Endothelial cell of umbilical vein (primary cell): ENCODE results near the gene TWIST2. TPM values are rescaled to one million over a fixed set of nuclear protein-coding genes. Genes with fewer than 3 reads are reported as not detected.

ENCODE experiments used
- BruUV-seq: library from RNA; stranded (reverse); fragments of 400-500 nt; replicated peaks from 2 replicates; lab custom pipeline; 2021; lab: Mats Ljungman, UMichigan
- CTCF ChIA-PET: fragments of 300-600, 350-600 bp; sonication (Branson Sonifier 250); formaldehyde crosslinking; loops from one replicate; lab custom pipeline; 2021; ENCODE audit warnings: antibody characterized with exemption, inconsistent platforms; lab: Charles Lee
- POLR2A ChIA-PET: fragments of 300-600, 350-600 bp; sonication (Branson Sonifier 250); formaldehyde crosslinking; loops from one replicate; lab custom pipeline; 2021; ENCODE audit warnings: antibody characterized with exemption, inconsistent platforms; lab: Charles Lee
- DNase-seq: peaks from one replicate; pipeline ENCODE4 v3.0.0-alpha.2; 2011; ENCODE audit warnings: low read depth, low spot score
- FAIRE-seq: peaks from 2 replicates; lab custom pipeline; 2011; peaks lifted over from hg19 to GRCh38; lab: Jason Lieb, UNC
- H2AFZ ChIP-seq: 2 replicates; pipeline ENCODE4 v1.6.0; 2012; ENCODE audit warnings: low read depth, low read length, control low read depth, inconsistent platforms
- H3K27ac ChIP-seq: 2 replicates; pipeline ENCODE4 v1.5.1; 2011; ENCODE audit warnings: low read depth, mild to moderate bottlenecking, control low read depth, low read length, moderate library complexity; ENCODE audit not compliant: insufficient read depth
- H3K27me3 ChIP-seq, 2 experiments: 2 replicates each; pipeline versions ENCODE4 v1.6.0 to v1.6.1; 2011; ENCODE audit warnings: low read length in 2 of 2, mixed read lengths in 1 of 2; ENCODE audit not compliant: control insufficient read depth in 2 of 2, insufficient read depth in 2 of 2
- H3K36me3 ChIP-seq, 2 experiments: 2 replicates in 1 of 2; 3 replicates in 1 of 2; pipeline ENCODE4 v1.5.1; 2011; ENCODE audit warnings: low read length in 2 of 2, mild to moderate bottlenecking in 1 of 2, moderate library complexity in 1 of 2; ENCODE audit not compliant: control insufficient read depth in 2 of 2, insufficient read depth in 2 of 2; ENCODE audit errors: extremely low read depth in 1 of 2
- H3K4me1 ChIP-seq: 3 replicates; pipeline ENCODE4 v1.5.1; 2011; ENCODE audit warnings: mild to moderate bottlenecking, low read length; ENCODE audit not compliant: control insufficient read depth, insufficient read depth; ENCODE audit errors: extremely low read depth
- H3K4me2 ChIP-seq: 2 replicates; pipeline ENCODE4 v1.6.1; 2011; ENCODE audit warnings: low read length, control low read depth, mixed read lengths; ENCODE audit not compliant: insufficient read depth
- H3K4me3 ChIP-seq, 3 experiments: fragments of 200-600 bp in 1 of 3; sonication (generic), shearing (Covaris generic) in 1 of 3; replicated peaks in 1 of 3; 2 replicates each; pipeline ENCODE4 v1.5.1; 2011 to 2016; ENCODE audit warnings: control low read depth in 3 of 3, low read length in 3 of 3, mild to moderate bottlenecking in 2 of 3, inconsistent platforms in 1 of 3, low read depth in 1 of 3, moderate library complexity in 1 of 3; ENCODE audit not compliant: insufficient read depth in 1 of 3
- H3K79me2 ChIP-seq: 2 replicates; pipeline ENCODE4 v1.6.0; 2012; ENCODE audit warnings: low read length, inconsistent platforms; ENCODE audit not compliant: control insufficient read depth, insufficient read depth
- H3K9ac ChIP-seq: replicated peaks from 2 replicates; pipeline ENCODE3; 2011; ENCODE audit warnings: low read length, control low read depth; ENCODE audit not compliant: insufficient read depth; ENCODE audit errors: extremely low read depth
- H3K9me1 ChIP-seq: replicated peaks from 3 replicates; pipeline ENCODE4 v1.6.0; 2011; ENCODE audit warnings: mild to moderate bottlenecking, low read length; ENCODE audit not compliant: control insufficient read depth, insufficient read depth; ENCODE audit errors: extremely low read depth
- H3K9me3 ChIP-seq: replicated peaks from 2 replicates; pipeline ENCODE4 v1.5.1; 2012; ENCODE audit warnings: low read length, inconsistent platforms; ENCODE audit not compliant: control insufficient read depth, insufficient read depth
- H4K20me1 ChIP-seq: replicated peaks from 2 replicates; pipeline ENCODE3; 2011; ENCODE audit warnings: mild to moderate bottlenecking, low read length; ENCODE audit not compliant: control insufficient read depth, insufficient read depth; ENCODE audit errors: extremely low read depth
- EZH2 ChIP-seq: IDR thresholded peaks from 2 replicates; pipeline ENCODE4 v1.6.1; 2012; ENCODE audit warnings: borderline replicate concordance, low read depth, mild to moderate bottlenecking, moderate library complexity, low read length, inconsistent platforms; ENCODE audit not compliant: severe bottlenecking
- FOS ChIP-seq: IDR thresholded peaks from 2 replicates; pipeline ENCODE4 v1.6.1; 2011; ENCODE audit warnings: mild to moderate bottlenecking, low read length, moderate library complexity, borderline replicate concordance; ENCODE audit not compliant: insufficient read depth
- GATA2 ChIP-seq: IDR thresholded peaks from 2 replicates; pipeline ENCODE4 v1.7.0; 2011; ENCODE audit warnings: low read depth, mild to moderate bottlenecking, moderate library complexity, mixed read lengths, low read length; ENCODE audit not compliant: insufficient read length, insufficient read depth
- JUN ChIP-seq: IDR thresholded peaks from 2 replicates; pipeline ENCODE4 v1.6.1; 2011; ENCODE audit warnings: borderline replicate concordance, low read depth; ENCODE audit not compliant: insufficient read length, insufficient read depth
- MYC ChIP-seq: IDR thresholded peaks from one replicate; pipeline ENCODE4 v1.6.1; 2011; ENCODE audit warnings: mild to moderate bottlenecking, low read depth, low read length
- POLR2A ChIP-seq: IDR thresholded peaks from 2 replicates; pipeline ENCODE4 v1.6.1; 2012; ENCODE audit warnings: low read depth, mild to moderate bottlenecking, control low read depth, low read length
- POLR2AphosphoS5 ChIP-seq: IDR thresholded peaks from 2 replicates; pipeline ENCODE4 v1.6.1; 2012; ENCODE audit warnings: low read depth, mild to moderate bottlenecking, control low read depth, low read length, moderate library complexity; ENCODE audit not compliant: insufficient read depth
- dilution Hi-C: fragments of 300-500 bp; cut with MboI; formaldehyde crosslinking; loops from one replicate; pipeline ENCODE4 v1.15.0; 2019; ENCODE audit warnings: low sequenced_read_pairs; ENCODE audit not compliant: extremely low pct_ligation_motif_present
- intact Hi-C: fragments of 100-400 bp; cut with micrococcal nuclease; formaldehyde crosslinking; loops from one replicate; pipeline ENCODE4 v1.10.0; 2022
- polyA plus RNA-seq, 4 experiments: library from polyadenylated mRNA; depleted of rRNA in 3 of 4; stranded (reverse) in 3 of 4; unstranded in 1 of 4; fragments of >200 nt; gene quantifications; 2 replicates each; pipeline versions ENCODE4 v1.2.1 to v1.2.3, GENCODE V29; 2011 to 2012; ENCODE audit warnings: missing spikeins in 1 of 4
- total RNA-seq: library from RNA; stranded (reverse); gene quantifications from 2 replicates; pipeline ENCODE4 v1.2.3, GENCODE V29; 2021
- TF ChIP-seq, protein P1 (sequence below), 2 donors: IDR thresholded peaks; 1 replicate in 1 of 2; 2 replicates in 1 of 2; pipeline ENCODE4 v1.5.1; 2011; ENCODE audit warnings: low read length in 2 of 2, mild to moderate bottlenecking in 2 of 2, moderate library complexity in 2 of 2, control low read depth in 1 of 2, inconsistent platforms in 1 of 2, low read depth in 1 of 2; ENCODE audit not compliant: insufficient read depth in 1 of 2; ENCODE audit errors: extremely low read depth in 1 of 2
- TF ChIP-seq, protein P2 (sequence below): IDR thresholded peaks from 2 replicates; pipeline ENCODE4 v1.6.1; 2011; ENCODE audit not compliant: insufficient read depth, insufficient read length

TWIST2 gene
- total and polyA plus RNA-seq, 2 donors (not counting 3 experiments of a cell fraction or from before 2014, with no cell fraction given): 2.3 to 3.4 TPM

- Histone ChIP-seq H3K4me2 (no peak overlapping the region), H4K20me1 (no peaks in the 10 kb centered on the region), H3K36me3 (no peaks in the 10 kb centered on the region), H3K4me3 (no peak overlapping the region), H3K9me3 (no peaks in the 10 kb centered on the region), H3K27me3 (no peaks in the 10 kb centered on the region), H3K79me2 (no peaks in the 10 kb centered on the region), H3K9me1 (no peaks in the 10 kb centered on the region), H2AFZ (no peak overlapping the region), H3K9ac (no peak overlapping the region), H3K27ac (no peak overlapping the region), H3K4me1 (peaks cover 12% of the 10 kb centered on the region)
- dilution Hi-C loops: no loop called here
- CTCF ChIA-PET: no interaction called here
- POLR2A ChIA-PET: no interaction called here
- no peak for FAIRE-seq
- no peak for DNase-seq
- TF ChIP-seq, protein P1, sequence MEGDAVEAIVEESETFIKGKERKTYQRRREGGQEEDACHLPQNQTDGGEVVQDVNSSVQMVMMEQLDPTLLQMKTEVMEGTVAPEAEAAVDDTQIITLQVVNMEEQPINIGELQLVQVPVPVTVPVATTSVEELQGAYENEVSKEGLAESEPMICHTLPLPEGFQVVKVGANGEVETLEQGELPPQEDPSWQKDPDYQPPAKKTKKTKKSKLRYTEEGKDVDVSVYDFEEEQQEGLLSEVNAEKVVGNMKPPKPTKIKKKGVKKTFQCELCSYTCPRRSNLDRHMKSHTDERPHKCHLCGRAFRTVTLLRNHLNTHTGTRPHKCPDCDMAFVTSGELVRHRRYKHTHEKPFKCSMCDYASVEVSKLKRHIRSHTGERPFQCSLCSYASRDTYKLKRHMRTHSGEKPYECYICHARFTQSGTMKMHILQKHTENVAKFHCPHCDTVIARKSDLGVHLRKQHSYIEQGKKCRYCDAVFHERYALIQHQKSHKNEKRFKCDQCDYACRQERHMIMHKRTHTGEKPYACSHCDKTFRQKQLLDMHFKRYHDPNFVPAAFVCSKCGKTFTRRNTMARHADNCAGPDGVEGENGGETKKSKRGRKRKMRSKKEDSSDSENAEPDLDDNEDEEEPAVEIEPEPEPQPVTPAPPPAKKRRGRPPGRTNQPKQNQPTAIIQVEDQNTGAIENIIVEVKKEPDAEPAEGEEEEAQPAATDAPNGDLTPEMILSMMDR (IDR thresholded peaks at IDR 0.05; ENCODE audit: extremely low read depth in 1 of 2, insufficient read depth in 1 of 2, low read depth in 1 of 2, low read length in 2 of 2): no peak
- no peak for TF ChIP-seq FOS
- intact Hi-C loops: loop anchor here (1.0 kb wide), 2 partner anchors 32 to 48 kb away; partner anchors contain the start of gene TWIST2
- BruUV-seq: no TSS peak
Measured at GRCh38 chr2:238896641-238897040, 48.8 kb downstream of the TWIST2 start.

DNA sequence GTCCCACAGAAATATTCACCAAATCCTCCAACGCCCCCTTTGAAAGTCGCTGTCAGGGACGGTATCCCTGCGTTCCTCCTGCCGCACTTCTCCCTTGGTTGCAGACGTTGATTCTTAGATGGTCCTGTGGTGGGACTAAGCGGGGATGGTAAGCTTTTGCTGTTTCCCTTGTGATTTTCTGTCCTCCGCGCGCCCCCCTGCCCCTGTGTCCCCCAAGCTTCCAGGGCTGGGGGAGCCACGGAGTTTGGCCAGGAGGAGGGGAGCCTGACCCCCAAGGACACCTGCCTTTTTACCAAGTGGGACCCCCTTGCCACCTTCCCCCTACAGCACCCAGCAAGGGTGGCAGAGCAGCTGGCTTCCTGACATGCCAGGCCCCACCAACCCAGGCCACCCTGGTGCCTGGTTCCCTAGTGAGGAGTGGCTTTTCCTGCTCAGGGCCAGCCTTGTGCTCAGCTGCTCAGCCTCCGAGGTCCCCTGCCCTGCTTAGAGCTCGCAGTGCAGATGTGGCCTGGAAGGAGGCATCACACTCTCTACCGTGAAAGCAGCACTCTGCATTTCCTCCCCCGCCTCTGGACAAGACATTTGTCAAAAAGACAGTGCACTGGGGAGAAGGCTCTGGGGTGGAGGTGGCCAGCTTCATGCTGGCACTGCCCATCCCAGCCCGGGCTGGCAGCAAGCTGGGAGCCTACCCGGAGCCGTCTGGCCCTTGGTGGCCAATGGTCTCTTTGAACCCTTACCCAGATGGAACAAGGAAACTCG is 49.4 kb downstream of the TWIST2 start:
- no peaks in the 10 kb centered on the region for H4K20me1 ChIP-seq
- no peaks in the 10 kb centered on the region for H3K27me3 ChIP-seq
- intact Hi-C loops: no loop called here
- no peaks in the 10 kb centered on the region for H3K79me2 ChIP-seq
- no peak overlapping the region for H3K4me3 ChIP-seq
- DNase-seq (no peak), FAIRE-seq (no peak)
- H3K4me1 ChIP-seq: peaks cover 12% of the 10 kb centered on the region
- no peak overlapping the region for H3K27ac ChIP-seq
- ChIA-PET CTCF (interaction anchor here (1.1 to 1.3 kb wide), 2 partner anchors 48 to 58 kb away, joined by 3 read pairs; no protein-coding TSS in a partner anchor), POLR2A (no interaction called here)
- TF ChIP-seq, protein P1 (IDR thresholded peaks at IDR 0.05; ENCODE audit: extremely low read depth in 1 of 2, insufficient read depth in 1 of 2, low read depth in 1 of 2, low read length in 2 of 2): no peak
- TF ChIP-seq FOS (no peak), POLR2AphosphoS5 (no peak), MYC (no peak), POLR2A (no peak), JUN (no peak), EZH2 (no peak), GATA2 (no peak)
- TF ChIP-seq, protein P2, sequence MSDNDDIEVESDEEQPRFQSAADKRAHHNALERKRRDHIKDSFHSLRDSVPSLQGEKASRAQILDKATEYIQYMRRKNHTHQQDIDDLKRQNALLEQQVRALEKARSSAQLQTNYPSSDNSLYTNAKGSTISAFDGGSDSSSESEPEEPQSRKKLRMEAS: no peak
- H2AFZ ChIP-seq: no peak overlapping the region
- no peaks in the 10 kb centered on the region for H3K36me3 ChIP-seq
- BruUV-seq: no TSS peak
- H3K4me2 ChIP-seq: no peak overlapping the region
- H3K9me3 ChIP-seq: no peaks in the 10 kb centered on the region
- no peak overlapping the region for H3K9ac ChIP-seq
- dilution Hi-C loops: no loop called here
- H3K9me1 ChIP-seq: no peaks in the 10 kb centered on the region
